ENCODE measurements around the gene CEACAM19. TPM values are rescaled to one million over a fixed set of nuclear protein-coding genes. Genes with fewer than 3 reads are reported as not detected.
A peak's percentile ranks its signal among the peaks of the same experiment; 100 is the strongest.

Gene CEACAM19
- total RNA-seq, 4 donors from 2014 or later = 2.3 to 7.6 (median 4.6) TPM

GRCh38 chr19:44712864-44713515 is 41.7 kb downstream of the CEACAM19 start:
- peaks cover 0 to 9% (median 0%) of the 10 kb centered on the region in 3 donors for H3K9me3 ChIP-seq
- WGBS, 2 donors = 42 to 59% methylated on average over 3 to 4 of the region's 4 CpGs
- intact Hi-C loops (cut with DNase I) = no loop called here
- H3K27me3 ChIP-seq = no peaks in the 10 kb centered on the region
- H3K36me3 ChIP-seq = no peaks in the 10 kb centered on the region
- DNase-seq = no peak
- no peak overlapping the region for H3K27ac ChIP-seq
- TF ChIP-seq CTCF (IDR thresholded peaks at IDR 0.05) (no peak), POLR2A (IDR thresholded peaks at IDR 0.05) (no peak)
- H3K4me3 ChIP-seq = no peak overlapping the region
- peaks cover 0 to 5% (median 3%) of the 10 kb centered on the region in 3 donors for H3K4me1 ChIP-seq

- Histone ChIP-seq H3K27ac (no peak overlapping the region), H3K4me1 (peaks cover 10 to 21% (median 18%) of the 10 kb centered on the region in 3 donors), H3K9me3 (peaks cover 0 to 9% (median 0%) of the 10 kb centered on the region in 3 donors), H3K36me3 (no peaks in the 10 kb centered on the region), H3K4me3 (no peak overlapping the region), H3K27me3 (no peaks in the 10 kb centered on the region)
- TF ChIP-seq POLR2A (IDR thresholded peaks at IDR 0.05) (no peak), CTCF (IDR thresholded peaks at IDR 0.05) (no peak)
- DNase-seq = no peak
- 46 to 50% methylated on average over 2 of the region's 2 CpGs for WGBS, 2 donors
- intact Hi-C loops (cut with DNase I) = no loop called here
These were observed 43.4 kb downstream of the CEACAM19 start for GRCh38 chr19:44714597-44715169.

GRCh38 chr19:44717603-44718002 is 46.3 kb downstream of the CEACAM19 start:
- TF ChIP-seq CTCF (IDR thresholded peaks at IDR 0.05) (no peak), POLR2A (IDR thresholded peaks at IDR 0.05) (no peak)
- intact Hi-C loops (cut with DNase I) = no loop called here
- H3K4me3 ChIP-seq = no peak overlapping the region
- no peak for DNase-seq
- H3K9me3 ChIP-seq = peaks cover 0 to 9% (median 0%) of the 10 kb centered on the region in 3 donors
- H3K36me3 ChIP-seq = no peaks in the 10 kb centered on the region
- WGBS, 2 donors = 79 to 84% methylated on average over 6 of the region's 6 CpGs
- peaks cover 10 to 37% (median 24%) of the 10 kb centered on the region in 3 donors for H3K4me1 ChIP-seq
- peak overlapping the region in 2 of 4 donors; percentile 77 to 78 for H3K27ac ChIP-seq
- H3K27me3 ChIP-seq = no peaks in the 10 kb centered on the region

GRCh38 chr19:44718441-44719261 is 47.4 kb downstream of the CEACAM19 start:
- intact Hi-C loops (cut with DNase I) = no loop called here
- Histone ChIP-seq H3K36me3 (no peaks in the 10 kb centered on the region), H3K27me3 (no peaks in the 10 kb centered on the region), H3K4me3 (peak overlapping the region in 2 of 4 donors; percentile 16 to 41), H3K27ac (peak overlapping the region; percentile 61 to 88 (median 78)), H3K4me1 (peaks cover 17 to 48% (median 35%) of the 10 kb centered on the region in 3 donors), H3K9me3 (peaks cover 0 to 9% (median 0%) of the 10 kb centered on the region in 3 donors)
- DNase-seq = no peak
- 39 to 69% methylated on average over 2 to 7 of the region's 11 CpGs for WGBS, 2 donors
- TF ChIP-seq CTCF (IDR thresholded peaks at IDR 0.05) (no peak), POLR2A (IDR thresholded peaks at IDR 0.05) (no peak)
